Activated CD4-positive, alpha-beta T cell treated with anti-CD3 and anti-CD28 coated beads for 36 hours (primary cell): ENCODE results near the gene ZNF845. TPM values are rescaled to one million over a fixed set of nuclear protein-coding genes. Genes with fewer than 3 reads are reported as not detected.
"Not testable (repeated sequence)": the region's sequence is repeated elsewhere in the genome, so short reads cannot be mapped to it uniquely, and the experiment has no call there.

Source experiments
- ATAC-seq: fragments of 200-7000 bp; cut with Tn5 transposase; one replicate; pipeline ENCODE4 v1.10.0; 2021; ENCODE audit warnings: mild to moderate bottlenecking, moderate library complexity
- CTCF ChIA-PET: fragments of 350-600 bp; sonication (Branson Sonifier 250); formaldehyde crosslinking; loops from one replicate; lab custom pipeline; 2021; ENCODE audit warnings: antibody characterized with exemption; lab: Charles Lee
- POLR2A ChIA-PET: fragments of 350-600 bp; sonication (Branson Sonifier 250); formaldehyde crosslinking; loops from one replicate; lab custom pipeline; 2021; ENCODE audit warnings: antibody characterized with exemption, inconsistent platforms; lab: Charles Lee
- DNase-seq: peaks from one replicate; pipeline ENCODE4 v3.0.0-alpha.2; 2020
- H3K27ac Mint-ChIP-seq: one replicate; pipeline ENCODE4 v1.8.0; 2021; ENCODE audit warnings: mixed read lengths
- H3K27me3 Mint-ChIP-seq: one replicate; pipeline ENCODE4 v1.8.0; 2021; ENCODE audit warnings: mixed read lengths
- H3K36me3 Mint-ChIP-seq: one replicate; pipeline ENCODE4 v1.8.0; 2021; ENCODE audit warnings: low read depth, mixed read lengths
- H3K4me1 Mint-ChIP-seq: one replicate; pipeline ENCODE4 v1.8.0; 2021; ENCODE audit warnings: mixed read lengths
- H3K4me3 Mint-ChIP-seq: one replicate; pipeline ENCODE4 v1.8.0; 2021; ENCODE audit warnings: mild to moderate bottlenecking, moderate library complexity, mixed read lengths
- H3K9me3 Mint-ChIP-seq: one replicate; pipeline ENCODE4 v1.8.0; 2021; ENCODE audit warnings: low read depth, mixed read lengths
- intact Hi-C, 2 experiments: fragments of 100-400 bp; cut with DNase I in 1 of 2; cut with micrococcal nuclease in 1 of 2; formaldehyde crosslinking; loops; one replicate each; pipeline versions ENCODE4 v1.14.2 to v1.15.1; 2022 to 2024; cut with DNase I, micrococcal nuclease
- total RNA-seq, 2 experiments: library from RNA; stranded (reverse); gene quantifications; one replicate each; pipeline ENCODE4 v1.2.3, GENCODE V29; 2021

ZNF845 gene
- total RNA-seq = 1 to 10 TPM; 5.9 to 6.3 TPM

DNA sequence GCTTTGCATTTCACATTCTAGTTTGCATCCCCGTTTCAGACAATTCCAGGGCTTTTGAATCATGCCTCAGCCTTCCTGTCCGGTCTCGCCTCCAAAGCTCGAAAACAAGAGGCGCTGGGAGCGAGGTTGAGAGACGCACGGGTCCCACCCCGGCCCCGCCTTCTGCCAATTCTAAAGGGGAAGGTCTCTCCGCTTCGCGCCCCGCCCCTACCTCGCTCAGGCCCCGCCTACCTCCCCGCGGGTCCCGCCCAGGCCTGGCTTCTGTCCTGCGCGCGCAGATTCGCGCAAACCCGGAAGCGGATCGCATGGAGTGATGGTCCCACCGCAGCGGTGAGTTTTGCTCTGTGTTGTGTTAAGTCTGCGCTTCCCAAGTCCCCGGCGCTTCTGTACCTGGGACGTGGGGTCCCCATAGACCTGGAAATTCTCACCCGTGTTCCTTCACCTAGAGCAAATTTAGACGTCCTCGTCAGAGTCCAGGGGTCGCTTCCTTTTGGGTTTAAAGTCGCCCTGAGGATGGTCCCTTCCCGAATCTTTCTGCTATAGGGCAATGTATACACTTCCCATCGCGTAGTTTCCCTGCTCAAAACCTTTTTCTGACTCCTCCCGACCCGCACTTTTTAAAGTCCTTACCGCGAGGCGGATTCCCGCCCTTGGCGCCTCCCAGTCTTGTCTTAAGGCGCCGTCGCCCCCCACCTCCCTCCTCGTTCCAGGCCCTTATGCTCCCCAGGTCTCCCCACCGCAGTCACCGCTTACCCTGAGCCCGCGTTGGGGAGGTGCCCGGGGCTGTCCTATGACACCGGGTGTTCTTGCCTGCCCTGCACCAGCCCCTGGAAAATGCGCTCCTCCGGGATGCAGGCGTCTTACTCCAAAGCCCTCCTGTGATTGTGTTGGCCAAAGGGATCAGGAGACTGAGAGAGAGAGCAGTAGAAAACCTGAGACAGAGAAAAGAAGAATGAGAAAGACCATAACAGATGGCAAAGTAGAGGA, at the start of gene ZNF845:
TSS of gene ZNF845 (plus strand) at position 287 of the 987 bp plus-strand sequence. CDS start 7,559 bp downstream, outside the sequence.
- intact Hi-C loops = loop anchor here (1.0 to 2.0 kb wide), 14 partner anchors 31 to 806 kb away; partner anchors contain the start of genes ZNF525 (in 2 of the 2), ZNF665 (in 2 of the 2), ZNF677 (in 2 of the 2) and ZNF765 (in 2 of the 2)
- peaks cover 10% of the 10 kb centered on the region for H3K4me1 Mint-ChIP-seq
- H3K27ac Mint-ChIP-seq = peak within 1 kb of the TSS; percentile 92
- peaks cover 21% of the 10 kb centered on the region for H3K9me3 Mint-ChIP-seq
- H3K27me3 Mint-ChIP-seq = peaks cover 5% of the 10 kb centered on the region
- H3K4me3 Mint-ChIP-seq = peak within 1 kb of the TSS; percentile 88
- POLR2A ChIA-PET = interaction anchor here (0.8 to 1.1 kb wide), 3 partner anchors 40 to 807 kb away, joined by 3 to 4 read pairs (median 3); no protein-coding TSS in a partner anchor
- peak; percentile 97 for DNase-seq
- peaks cover 37% of the 10 kb centered on the region for H3K36me3 Mint-ChIP-seq
- peak; percentile 99 for ATAC-seq
- CTCF ChIA-PET = no interaction called here

DNA sequence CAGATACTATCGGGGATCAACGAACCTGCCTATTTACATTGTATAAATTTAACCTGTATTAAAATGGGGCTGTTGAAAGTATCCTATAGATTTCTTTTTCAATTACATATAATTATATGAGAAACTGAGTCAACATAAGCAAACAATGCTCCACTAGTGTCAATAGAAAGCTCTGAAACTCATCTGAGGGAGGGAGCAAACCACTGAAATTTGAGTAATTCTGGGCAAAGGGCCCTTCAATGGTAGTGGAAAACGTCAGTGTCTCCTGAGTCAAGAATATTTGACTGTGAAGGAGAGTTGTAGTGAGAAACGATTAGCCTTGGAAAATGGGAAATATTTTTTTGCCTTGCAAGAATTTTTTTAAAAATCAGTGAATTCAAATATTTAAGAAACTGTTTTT, 48.5 kb upstream of the ZNF845 start:
- H3K4me3 Mint-ChIP-seq = no peak overlapping the region
- no peaks in the 10 kb centered on the region for H3K4me1 Mint-ChIP-seq
- ATAC-seq (no peak), DNase-seq (no peak)
- no peaks in the 10 kb centered on the region for H3K27me3 Mint-ChIP-seq
- peaks cover 8% of the 10 kb centered on the region for H3K9me3 Mint-ChIP-seq
- ChIA-PET CTCF (no interaction called here), POLR2A (no interaction called here)
- no peaks in the 10 kb centered on the region for H3K36me3 Mint-ChIP-seq
- H3K27ac Mint-ChIP-seq = no peak overlapping the region
- intact Hi-C loops = loop anchor here in 1 of 2 experiments (10.0 kb wide), 1 partner anchor 1800 kb away; no protein-coding TSS in a partner anchor

- CTCF ChIA-PET = no interaction called here
- Mint-ChIP-seq H3K4me1 (no peaks in the 10 kb centered on the region), H3K9me3 (peaks cover 31% of the 10 kb centered on the region), H3K27ac (no peak overlapping the region), H3K4me3 (no peak overlapping the region), H3K36me3 (peaks cover 1% of the 10 kb centered on the region), H3K27me3 (no peaks in the 10 kb centered on the region)
- POLR2A ChIA-PET = no interaction called here
- DNase-seq (no peak), ATAC-seq (no peak)
- intact Hi-C loops = no loop called here
Measured at GRCh38 chr19:53290758-53291549, 42.6 kb upstream of the ZNF845 start.

GRCh38 chr19:53294786-53295441, 38.6 kb upstream of the ZNF845 start:
- Mint-ChIP-seq H3K9me3 (peaks cover 31% of the 10 kb centered on the region), H3K27ac (no peak overlapping the region), H3K36me3 (peaks cover 1% of the 10 kb centered on the region), H3K27me3 (no peaks in the 10 kb centered on the region), H3K4me1 (no peaks in the 10 kb centered on the region), H3K4me3 (no peak overlapping the region)
- DNase-seq (no peak), ATAC-seq (no peak)
- POLR2A ChIA-PET = no interaction called here
- CTCF ChIA-PET = no interaction called here
- intact Hi-C loops = no loop called here

DNA sequence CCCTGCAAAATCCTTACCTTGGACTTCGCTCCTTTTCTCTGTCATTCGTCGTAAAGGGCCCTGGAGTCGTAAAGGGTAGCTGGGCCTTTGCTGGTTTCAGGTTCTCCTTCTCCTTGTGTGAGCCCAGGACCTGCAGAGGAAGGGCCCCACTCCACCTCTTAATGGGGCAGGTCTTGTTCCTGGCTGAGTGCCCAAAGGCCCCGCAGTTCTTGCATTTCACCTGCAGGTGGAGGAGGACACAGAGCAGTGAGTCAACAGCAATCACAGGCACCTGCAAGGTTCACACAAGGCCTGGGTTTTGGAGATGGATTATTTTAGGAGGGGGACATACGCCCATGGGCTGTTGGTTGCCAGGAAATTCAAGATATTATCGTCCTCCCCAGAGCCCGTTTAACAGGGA, 32.2 kb upstream of the ZNF845 start:
- CTCF ChIA-PET, H3K27ac Mint-ChIP-seq, H3K36me3 Mint-ChIP-seq, H3K4me3 Mint-ChIP-seq, POLR2A ChIA-PET, H3K9me3 Mint-ChIP-seq, H3K27me3 Mint-ChIP-seq, ATAC-seq, H3K4me1 Mint-ChIP-seq: not testable (repeated sequence)
- intact Hi-C loops = loop anchor here in 1 of 2 experiments (10.0 kb wide), 1 partner anchor 443 kb away; no protein-coding TSS in a partner anchor
- DNase-seq = peak; percentile 10

GRCh38 chr19:53308339-53308811, 25.2 kb upstream of the ZNF845 start:
- DNase-seq (peak; percentile 50), ATAC-seq (no peak)
- Mint-ChIP-seq H3K4me3 (no peak overlapping the region), H3K27me3 (peaks cover 18% of the 10 kb centered on the region), H3K4me1 (no peaks in the 10 kb centered on the region), H3K27ac (no peak overlapping the region), H3K36me3 (peaks cover 3% of the 10 kb centered on the region), H3K9me3 (peaks cover 14% of the 10 kb centered on the region)
- POLR2A ChIA-PET = no interaction called here
- CTCF ChIA-PET = no interaction called here
- intact Hi-C loops = loop anchor here in 1 of 2 experiments (10.0 kb wide), 1 partner anchor 436 kb away; no protein-coding TSS in a partner anchor

DNA sequence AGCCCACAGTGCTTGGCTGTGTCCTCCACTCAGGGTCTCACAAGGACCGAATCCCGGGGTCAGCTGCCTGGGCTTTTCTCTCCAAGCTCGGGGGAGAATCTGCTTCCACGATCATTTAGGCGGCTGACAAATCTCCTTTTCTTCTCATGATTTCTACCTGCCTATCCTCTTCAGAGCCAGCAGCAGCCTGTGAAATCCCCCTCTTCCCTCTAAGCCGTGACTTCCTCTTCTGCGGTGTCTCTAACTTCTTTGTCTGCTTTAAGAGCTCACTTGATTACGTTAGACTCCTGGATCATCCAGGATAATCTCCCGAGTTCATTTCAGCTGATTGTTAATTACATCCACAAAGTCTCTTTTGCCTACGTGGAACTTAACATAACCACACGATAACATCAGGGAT, 22.5 kb upstream of the ZNF845 start:
- no peak for DNase-seq
- ATAC-seq = no peak
- Mint-ChIP-seq H3K4me3 (no peak overlapping the region), H3K36me3 (peaks cover 3% of the 10 kb centered on the region), H3K4me1 (no peaks in the 10 kb centered on the region), H3K27ac (no peak overlapping the region), H3K9me3 (peaks cover 22% of the 10 kb centered on the region), H3K27me3 (peaks cover 28% of the 10 kb centered on the region)
- ChIA-PET CTCF (interaction anchor here (0.6 kb wide), 1 partner anchor 210 kb away, joined by 3 read pairs; no protein-coding TSS in a partner anchor), POLR2A (no interaction called here)
- intact Hi-C loops = no loop called here

DNA sequence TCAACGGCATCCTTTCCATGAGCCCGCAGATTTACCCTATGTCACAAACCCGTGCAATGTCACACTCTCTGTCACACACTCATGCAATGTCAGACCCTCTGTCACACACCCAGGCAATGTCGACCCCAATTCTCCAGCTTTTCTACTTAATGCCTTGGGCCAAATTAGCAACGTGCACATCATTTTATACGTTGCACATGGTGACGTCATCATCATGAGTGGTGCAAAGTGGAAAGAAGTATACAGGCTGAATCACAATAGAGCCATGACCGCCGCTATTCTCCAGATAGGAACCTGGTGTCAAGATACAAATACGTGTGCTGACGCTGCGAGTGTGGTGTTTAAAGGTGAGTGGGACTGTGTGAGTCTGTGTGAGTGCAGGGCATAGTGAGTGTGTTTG, 21.7 kb upstream of the ZNF845 start:
- no peaks in the 10 kb centered on the region for H3K4me1 Mint-ChIP-seq
- POLR2A ChIA-PET = no interaction called here
- H3K27me3 Mint-ChIP-seq = peaks cover 26% of the 10 kb centered on the region
- CTCF ChIA-PET = interaction anchor here (0.5 kb wide), 1 partner anchor 457 kb away, joined by 4 read pairs; no protein-coding TSS in a partner anchor
- peaks cover 3% of the 10 kb centered on the region for H3K36me3 Mint-ChIP-seq
- H3K9me3 Mint-ChIP-seq = peaks cover 22% of the 10 kb centered on the region
- DNase-seq = no peak
- H3K4me3 Mint-ChIP-seq = no peak overlapping the region
- ATAC-seq = no peak
- intact Hi-C loops = no loop called here
- H3K27ac Mint-ChIP-seq = no peak overlapping the region

DNA sequence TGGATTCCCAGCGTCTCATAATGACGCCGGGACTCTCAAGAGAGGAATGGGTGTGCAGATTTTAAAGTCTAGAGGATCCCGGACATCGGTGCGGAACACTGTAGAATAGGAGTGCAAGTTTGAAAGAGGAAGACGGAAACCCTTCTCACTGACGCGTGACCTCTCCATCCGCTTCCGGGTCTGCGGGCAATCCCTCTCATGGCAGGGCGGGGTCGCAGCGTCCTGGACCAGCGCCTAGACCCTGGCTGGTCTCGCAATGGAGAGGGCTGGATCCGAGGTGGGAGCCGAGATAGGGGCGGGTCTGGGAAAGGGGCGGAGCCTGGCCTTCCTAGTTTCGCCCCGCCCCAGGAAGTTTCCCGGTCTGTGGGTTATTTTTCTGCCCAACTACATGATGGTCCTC, 4.6 kb upstream of the ZNF845 start:
- CTCF ChIA-PET = no interaction called here
- Mint-ChIP-seq H3K4me1 (peaks cover 3% of the 10 kb centered on the region), H3K4me3 (peak overlapping the region; percentile 15), H3K27me3 (peaks cover 21% of the 10 kb centered on the region), H3K36me3 (peaks cover 14% of the 10 kb centered on the region), H3K9me3 (peaks cover 34% of the 10 kb centered on the region), H3K27ac (no peak overlapping the region)
- ATAC-seq (no peak), DNase-seq (peak; percentile 30)
- POLR2A ChIA-PET = no interaction called here
- intact Hi-C loops = no loop called here

- DNase-seq (no peak), ATAC-seq (no peak)
- Mint-ChIP-seq H3K27ac (no peak overlapping the region), H3K36me3 (peaks cover 33% of the 10 kb centered on the region), H3K4me3 (peak overlapping the region; percentile 88), H3K27me3 (peaks cover 13% of the 10 kb centered on the region), H3K9me3 (peaks cover 26% of the 10 kb centered on the region), H3K4me1 (peaks cover 11% of the 10 kb centered on the region)
- ChIA-PET CTCF (interaction anchor here (0.6 to 1.4 kb wide), 2 partner anchors 9 to 413 kb away, joined by 3 to 4 read pairs; no protein-coding TSS in a partner anchor), POLR2A (interaction anchor here (0.7 to 0.9 kb wide), 2 partner anchors 14 to 41 kb away, joined by 3 read pairs; no protein-coding TSS in a partner anchor)
- intact Hi-C loops = loop anchor here (2.0 kb wide), 3 partner anchors 32 to 770 kb away; partner anchors contain the start of genes NDUFA3 (in 1 of the 2) and ZNF525 (in 1 of the 2)
Measured at GRCh38 chr19:53332484-53332883, 1.1 kb upstream of the ZNF845 start.
